Activated T-helper 1 cell treated with anti-CD3 and anti-CD28 coated beads, Interleukin-12 subunit alpha, Interleukin-12 subunit beta, Interleukin-2, Interleukin-4 antibody, amounts not matched to agents 30 ng/mL and 10 ng/mL and 1 ng/mL, durations not matched to agents 14 hours and 24 hours and 36 hours (primary cell): ENCODE data around the gene TANGO2. TPM values are rescaled to one million over a fixed set of nuclear protein-coding genes. Genes with fewer than 3 reads are reported as not detected.

Experiments
- DNase-seq: peaks from one replicate; pipeline ENCODE4 v3.0.0; 2021; ENCODE audit warnings: low spot score
- H3K27ac Mint-ChIP-seq: one replicate; pipeline ENCODE4 v1.8.0; 2021; ENCODE audit warnings: mild to moderate bottlenecking, mixed read lengths
- H3K27me3 Mint-ChIP-seq: one replicate; pipeline ENCODE4 v1.8.0; 2022; ENCODE audit warnings: mild to moderate bottlenecking, moderate library complexity, mixed read lengths; ENCODE audit not compliant: insufficient read depth
- H3K36me3 Mint-ChIP-seq: one replicate; pipeline ENCODE4 v1.8.0; 2021; ENCODE audit warnings: low read depth, mixed read lengths
- H3K4me1 Mint-ChIP-seq: one replicate; pipeline ENCODE4 v1.8.0; 2021; ENCODE audit warnings: low read depth, mixed read lengths
- H3K4me3 Mint-ChIP-seq: one replicate; pipeline ENCODE4 v1.8.0; 2021; ENCODE audit warnings: mild to moderate bottlenecking, moderate library complexity, mixed read lengths
- H3K9me3 Mint-ChIP-seq: one replicate; pipeline ENCODE4 v1.8.0; 2021; ENCODE audit warnings: mixed read lengths
- intact Hi-C: fragments of 100-400 bp; cut with micrococcal nuclease; formaldehyde crosslinking; loops from one replicate; pipeline ENCODE4 v1.15.1; 2024
- total RNA-seq: library from RNA; stranded (reverse); gene quantifications from 2 replicates; pipeline ENCODE4 v1.2.3, GENCODE V29; 2022

The TANGO2 gene
- total RNA-seq, 1 donor from 2014 or later: 29.2 TPM

DNA sequence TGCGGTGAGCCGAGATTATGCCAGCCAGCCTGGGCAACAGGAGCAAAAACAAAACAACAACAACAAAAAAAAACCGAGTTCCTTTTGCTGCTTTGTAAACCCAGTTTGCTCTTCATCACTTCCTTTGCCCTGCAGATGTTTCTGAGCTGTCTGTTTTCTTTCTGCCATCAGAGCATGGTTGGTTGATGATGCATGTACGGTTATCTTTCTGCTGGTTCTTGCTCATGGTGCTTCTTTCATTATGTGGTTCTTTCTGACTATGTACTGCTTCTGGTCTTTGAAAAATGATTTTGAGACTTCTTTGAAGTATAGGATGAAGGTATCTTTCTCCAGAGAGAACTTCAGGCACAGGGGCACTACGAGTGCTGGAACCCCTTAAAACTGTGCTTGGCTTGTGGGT is 13.2 kb downstream of the TANGO2 start:
- Mint-ChIP-seq H3K4me1 (peaks cover 4% of the 10 kb centered on the region), H3K27ac (no peak overlapping the region), H3K4me3 (no peak overlapping the region), H3K36me3 (peaks cover 6% of the 10 kb centered on the region), H3K27me3 (no peaks in the 10 kb centered on the region), H3K9me3 (no peaks in the 10 kb centered on the region)
- DNase-seq: no peak
- intact Hi-C loops: no loop called here

DNA sequence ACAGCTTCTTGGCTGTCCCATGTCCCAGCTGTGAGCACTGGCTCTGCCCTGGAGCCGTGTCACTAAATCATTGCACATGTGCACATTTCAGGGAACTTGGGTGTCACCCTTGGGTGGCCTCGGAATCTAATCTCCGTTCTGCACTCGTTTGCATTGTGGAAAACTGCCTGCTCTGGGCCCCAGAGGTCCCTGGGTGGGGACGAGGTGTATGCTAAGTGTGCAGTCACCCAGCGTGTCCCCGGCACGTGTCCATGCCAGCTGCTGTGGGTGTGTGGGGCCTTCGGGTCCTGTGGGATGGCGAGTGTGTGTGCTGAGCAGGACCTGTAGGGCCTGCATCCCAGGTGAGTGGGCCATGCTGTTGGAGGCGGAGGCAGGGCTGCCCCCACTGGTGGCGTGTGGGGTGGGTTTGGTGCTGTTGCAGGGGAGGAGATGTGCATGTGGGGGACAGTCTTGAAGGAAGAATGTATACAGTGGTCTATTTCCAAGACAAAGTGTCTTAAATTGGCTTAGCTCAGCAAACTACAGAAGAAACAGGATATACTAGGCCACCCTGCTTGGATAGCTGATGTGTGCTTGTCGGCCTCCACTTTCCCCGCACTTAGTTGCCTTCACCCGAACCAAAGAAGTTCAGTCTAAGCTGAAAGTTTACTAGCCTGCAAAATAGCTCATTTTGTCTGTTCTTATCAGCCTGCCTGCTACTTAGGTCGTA is 14.6 kb downstream of the TANGO2 start:
- Mint-ChIP-seq H3K27me3 (no peaks in the 10 kb centered on the region), H3K27ac (no peak overlapping the region), H3K4me3 (no peak overlapping the region), H3K9me3 (no peaks in the 10 kb centered on the region), H3K36me3 (peaks cover 15% of the 10 kb centered on the region), H3K4me1 (peaks cover 4% of the 10 kb centered on the region)
- intact Hi-C loops: no loop called here
- DNase-seq: no peak

DNA sequence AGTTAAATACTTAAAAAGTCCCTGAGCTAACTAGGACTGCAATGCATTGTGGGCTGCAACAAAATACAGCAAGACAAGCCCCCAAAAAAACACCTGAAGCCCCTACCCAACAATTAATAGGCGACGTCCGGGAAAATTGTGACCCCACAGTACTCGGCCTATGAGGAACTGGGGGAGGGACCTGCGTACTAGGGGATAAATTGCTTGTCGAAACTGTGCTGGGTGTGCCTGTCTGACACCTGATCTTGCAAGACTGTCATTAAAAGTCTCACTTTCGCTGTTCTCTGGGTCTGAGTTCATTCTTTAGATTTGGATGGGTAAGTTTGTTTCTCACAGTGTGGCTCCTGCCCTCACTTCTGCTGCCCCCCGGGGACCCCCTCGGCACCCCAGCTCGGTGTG is 15.2 kb downstream of the TANGO2 start:
- no peak overlapping the region for H3K4me3 Mint-ChIP-seq
- no peaks in the 10 kb centered on the region for H3K27me3 Mint-ChIP-seq
- no peak overlapping the region for H3K27ac Mint-ChIP-seq
- intact Hi-C loops: no loop called here
- no peak for DNase-seq
- H3K4me1 Mint-ChIP-seq: peaks cover 4% of the 10 kb centered on the region
- no peaks in the 10 kb centered on the region for H3K9me3 Mint-ChIP-seq
- H3K36me3 Mint-ChIP-seq: peaks cover 15% of the 10 kb centered on the region

DNA sequence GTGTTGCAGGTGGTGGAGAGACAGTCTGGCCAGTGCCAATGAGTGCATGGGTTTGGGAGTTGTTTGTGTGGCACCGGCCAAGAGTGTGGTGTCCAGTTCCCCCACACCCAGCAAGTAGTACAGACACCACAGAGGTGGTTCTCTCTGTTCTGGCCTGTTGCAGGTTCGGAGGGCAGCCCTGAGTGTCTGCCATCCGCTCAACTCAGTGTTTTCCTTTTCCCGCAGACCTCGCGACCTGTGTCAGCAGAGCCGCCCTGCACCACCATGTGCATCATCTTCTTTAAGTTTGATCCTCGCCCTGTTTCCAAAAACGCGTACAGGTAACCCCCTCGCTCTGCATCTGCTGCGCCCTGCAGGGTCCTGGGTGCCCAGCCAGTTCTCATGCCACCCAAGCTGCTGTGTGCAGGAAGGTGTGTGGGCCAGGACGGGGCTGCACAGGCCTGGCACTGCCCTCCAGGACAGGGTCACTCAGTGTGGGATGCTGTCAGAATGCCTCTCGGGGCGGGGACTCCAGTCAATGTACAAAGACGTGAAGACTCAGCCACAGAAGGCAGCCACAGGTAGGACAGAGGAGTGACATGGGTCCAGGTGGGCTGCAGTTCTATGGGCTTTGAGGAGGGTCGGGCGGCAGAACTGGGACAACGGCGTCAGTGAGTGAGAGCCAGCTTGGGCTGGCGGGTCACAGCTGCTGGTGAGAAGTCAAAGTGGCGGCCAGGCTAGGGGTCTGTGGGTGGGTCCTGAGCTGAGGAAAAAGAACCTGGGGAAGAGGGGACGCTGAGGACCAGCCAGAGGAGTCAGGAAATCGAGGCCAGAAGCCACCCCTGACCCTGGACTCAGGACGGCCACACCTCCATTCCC is 15.9 kb downstream of the TANGO2 start:
- intact Hi-C loops: no loop called here
- Mint-ChIP-seq H3K4me1 (peaks cover 4% of the 10 kb centered on the region), H3K9me3 (no peaks in the 10 kb centered on the region), H3K4me3 (no peak overlapping the region), H3K27me3 (no peaks in the 10 kb centered on the region), H3K36me3 (peaks cover 15% of the 10 kb centered on the region), H3K27ac (no peak overlapping the region)
- DNase-seq: no peak

DNA sequence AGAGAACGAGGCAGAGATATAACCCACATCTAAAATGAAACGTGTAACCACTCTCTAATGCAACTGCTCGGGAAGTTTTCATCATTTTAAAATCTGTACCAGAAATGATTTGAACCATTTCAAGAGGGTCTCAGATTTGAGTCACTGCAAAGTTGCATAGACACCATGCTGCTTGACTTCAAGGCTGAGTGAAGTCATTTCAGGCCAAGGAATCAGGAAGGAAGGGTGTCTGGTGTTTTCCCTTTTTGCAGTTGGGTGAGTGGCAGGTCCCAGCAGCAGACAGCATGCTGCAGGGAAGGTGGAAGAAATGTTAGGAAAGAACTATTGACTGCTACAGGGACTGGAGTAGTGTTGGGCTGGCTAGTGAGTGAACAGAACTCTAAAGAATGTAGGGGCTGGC is 16.5 kb downstream of the TANGO2 start:
- intact Hi-C loops: no loop called here
- Mint-ChIP-seq H3K4me1 (peaks cover 4% of the 10 kb centered on the region), H3K9me3 (no peaks in the 10 kb centered on the region), H3K4me3 (no peak overlapping the region), H3K27ac (no peak overlapping the region), H3K36me3 (peaks cover 15% of the 10 kb centered on the region), H3K27me3 (no peaks in the 10 kb centered on the region)
- DNase-seq: no peak

DNA sequence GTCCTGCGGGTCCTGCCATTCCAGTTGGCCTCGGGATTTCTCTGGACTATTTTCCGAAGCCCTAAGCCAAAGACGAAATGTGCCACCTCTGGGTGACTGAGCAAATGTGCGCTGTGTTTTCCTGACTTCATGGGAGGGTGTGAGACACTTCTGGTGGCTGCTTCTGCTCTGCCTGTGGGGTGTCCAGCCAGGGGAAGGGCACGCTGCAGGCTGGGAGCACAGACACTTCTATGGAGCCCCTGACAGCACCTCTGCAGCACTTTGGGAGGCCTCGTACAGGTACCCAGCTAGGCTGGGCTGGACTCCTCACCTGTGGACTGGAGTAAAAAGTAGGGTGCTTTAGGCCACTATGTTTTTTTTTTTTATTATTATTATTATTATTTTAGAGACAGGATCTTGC is 17.7 kb downstream of the TANGO2 start:
- Mint-ChIP-seq H3K9me3 (no peaks in the 10 kb centered on the region), H3K27ac (no peak overlapping the region), H3K4me1 (peaks cover 4% of the 10 kb centered on the region), H3K36me3 (peaks cover 19% of the 10 kb centered on the region), H3K4me3 (no peak overlapping the region), H3K27me3 (no peaks in the 10 kb centered on the region)
- intact Hi-C loops: no loop called here
- no peak for DNase-seq

DNA sequence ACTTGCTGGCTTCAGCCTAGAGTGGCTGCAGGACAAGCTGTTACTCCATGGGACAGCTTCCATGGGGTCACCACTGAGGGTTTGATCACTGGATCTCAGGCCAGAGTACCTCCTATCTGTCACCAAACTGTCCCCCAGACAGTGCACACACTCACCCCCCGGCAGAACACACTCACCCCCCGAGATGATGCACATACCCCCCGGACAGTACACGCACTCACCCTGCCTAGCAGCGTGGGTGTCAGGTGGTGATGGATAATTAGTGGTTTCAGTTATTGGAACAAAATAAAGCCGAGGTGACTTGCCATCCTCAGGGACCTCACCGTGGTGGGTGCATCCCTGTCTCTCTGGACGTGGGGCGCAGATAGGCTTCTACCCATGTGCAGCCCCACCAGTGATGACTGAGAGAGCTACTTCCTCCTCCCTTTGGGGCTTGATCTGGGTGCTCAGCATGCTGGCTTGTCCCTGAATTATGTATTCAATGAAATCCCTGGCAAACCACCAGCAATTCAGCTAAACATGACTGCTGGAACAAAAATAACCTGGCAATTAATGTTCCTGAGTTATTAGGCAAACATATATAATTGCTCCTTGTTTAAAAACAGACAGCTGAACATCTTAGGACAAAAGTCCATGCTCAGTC is 18.9 kb downstream of the TANGO2 start:
- no peak for DNase-seq
- H3K36me3 Mint-ChIP-seq: peaks cover 24% of the 10 kb centered on the region
- H3K4me1 Mint-ChIP-seq: peaks cover 4% of the 10 kb centered on the region
- no peak overlapping the region for H3K4me3 Mint-ChIP-seq
- H3K27ac Mint-ChIP-seq: no peak overlapping the region
- intact Hi-C loops: no loop called here
- H3K27me3 Mint-ChIP-seq: no peaks in the 10 kb centered on the region
- no peaks in the 10 kb centered on the region for H3K9me3 Mint-ChIP-seq

DNA sequence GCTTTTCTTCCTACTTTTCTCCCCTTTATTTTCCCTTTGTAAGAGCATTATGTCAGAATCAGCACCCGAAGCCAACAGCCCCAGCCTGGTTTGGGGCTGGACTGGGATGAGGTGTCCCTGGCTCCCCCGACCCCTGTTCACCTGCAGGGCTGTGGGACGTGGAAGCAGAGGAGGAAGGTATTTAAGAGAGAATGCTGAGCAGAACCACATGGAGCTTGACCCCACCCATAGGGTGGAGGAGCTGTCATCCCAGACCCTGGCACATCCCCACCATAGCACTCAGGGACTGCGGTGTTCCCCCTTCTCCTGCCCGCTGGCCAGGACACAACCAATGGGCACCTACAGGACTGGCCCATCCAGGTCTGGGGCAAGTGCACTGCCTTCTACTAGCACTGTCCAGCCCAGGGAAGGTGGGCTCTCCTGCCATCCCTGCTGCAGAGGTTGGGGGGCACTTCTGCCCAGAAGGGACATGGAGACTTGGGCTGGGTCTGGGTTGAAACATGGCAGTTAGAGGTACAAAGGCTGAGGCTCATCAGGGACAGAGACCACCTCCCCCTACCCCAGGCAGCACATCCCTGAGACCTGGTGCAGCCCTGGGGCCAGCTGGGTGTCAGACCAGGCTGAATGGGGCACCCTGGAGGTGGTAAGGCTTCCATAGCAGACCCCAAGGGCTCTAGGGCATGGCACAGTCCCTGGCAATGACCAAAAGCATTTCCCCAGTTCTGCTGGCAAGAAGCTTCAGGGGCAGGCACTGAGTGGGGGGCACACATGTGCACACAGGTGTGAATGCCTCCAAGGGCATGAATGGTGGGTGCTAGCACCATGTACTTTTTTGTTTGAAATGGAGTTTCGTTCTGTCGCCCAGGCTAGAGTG is 19.7 kb downstream of the TANGO2 start:
- Mint-ChIP-seq H3K27me3 (no peaks in the 10 kb centered on the region), H3K9me3 (no peaks in the 10 kb centered on the region), H3K36me3 (peaks cover 24% of the 10 kb centered on the region), H3K27ac (no peak overlapping the region), H3K4me3 (no peak overlapping the region), H3K4me1 (peaks cover 4% of the 10 kb centered on the region)
- intact Hi-C loops: no loop called here
- no peak for DNase-seq

DNA sequence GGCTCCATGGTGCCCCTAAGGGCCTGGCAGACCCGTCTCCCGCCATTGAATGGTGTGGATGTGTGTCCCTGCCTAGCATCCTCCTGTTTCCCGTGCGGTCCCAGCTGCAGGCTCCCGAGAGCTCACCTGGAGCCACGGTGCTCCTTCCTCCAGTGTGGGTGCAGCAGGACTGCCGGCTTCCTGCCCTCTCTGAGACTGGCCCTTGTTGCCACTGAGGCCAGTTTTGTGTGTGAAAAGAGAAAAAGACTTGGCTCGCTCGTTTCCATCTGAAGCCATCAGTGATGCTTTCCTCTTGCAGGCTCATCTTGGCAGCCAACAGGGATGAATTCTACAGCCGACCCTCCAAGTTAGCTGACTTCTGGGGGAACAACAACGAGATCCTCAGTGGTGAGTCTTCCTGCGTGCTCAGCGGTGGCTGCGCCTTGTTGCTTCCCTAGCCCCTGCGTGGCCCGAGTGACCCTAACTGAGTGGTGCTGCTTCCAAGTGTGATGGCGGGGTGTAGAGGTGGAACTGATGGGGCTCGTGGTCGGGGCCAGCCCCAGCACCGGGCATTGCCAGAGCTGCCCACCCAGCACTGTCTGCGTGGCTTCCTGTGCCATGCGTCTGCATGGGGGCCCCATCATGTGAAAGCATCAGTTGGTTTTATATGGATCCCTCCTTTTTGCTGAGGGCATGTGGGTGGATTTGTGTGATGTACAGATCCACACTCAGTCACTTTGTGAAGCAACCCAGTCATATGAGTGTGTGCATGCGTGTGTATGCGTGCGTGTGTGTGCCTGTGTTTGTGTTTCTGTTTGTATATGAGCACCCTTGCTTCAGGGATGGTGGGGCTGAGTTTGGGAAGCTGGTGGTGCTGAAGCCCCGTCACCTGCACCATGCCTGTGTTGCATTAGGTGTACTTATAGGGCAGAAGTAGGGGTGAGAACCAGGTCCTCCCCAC is 22.4 kb downstream of the TANGO2 start:
- Mint-ChIP-seq H3K36me3 (peaks cover 37% of the 10 kb centered on the region), H3K27ac (no peak overlapping the region), H3K4me3 (no peak overlapping the region), H3K27me3 (no peaks in the 10 kb centered on the region), H3K4me1 (no peaks in the 10 kb centered on the region), H3K9me3 (peaks cover 8% of the 10 kb centered on the region)
- intact Hi-C loops: no loop called here
- no peak for DNase-seq

DNA sequence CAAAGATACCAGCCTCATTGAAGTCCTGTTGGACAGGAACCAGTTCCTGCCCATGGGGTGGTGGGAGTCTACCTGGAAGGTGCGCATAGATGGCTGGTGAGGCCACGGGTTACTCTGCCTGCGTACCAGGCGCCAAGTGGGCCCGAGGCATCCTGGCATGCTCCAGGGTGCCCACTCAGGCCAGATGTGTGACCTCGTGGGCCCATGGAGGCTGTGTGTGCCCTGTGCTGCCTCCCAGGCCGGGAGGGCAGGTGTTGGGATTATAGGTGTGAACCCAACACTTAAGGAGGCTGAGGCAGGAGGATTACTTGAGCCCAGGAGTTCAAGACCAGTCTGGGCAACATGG is 23.1 kb downstream of the TANGO2 start:
- H3K4me3 Mint-ChIP-seq: no peak overlapping the region
- intact Hi-C loops: no loop called here
- H3K27ac Mint-ChIP-seq: no peak overlapping the region
- no peaks in the 10 kb centered on the region for H3K27me3 Mint-ChIP-seq
- peaks cover 13% of the 10 kb centered on the region for H3K9me3 Mint-ChIP-seq
- H3K36me3 Mint-ChIP-seq: peaks cover 41% of the 10 kb centered on the region
- DNase-seq: no peak
- H3K4me1 Mint-ChIP-seq: no peaks in the 10 kb centered on the region

DNA sequence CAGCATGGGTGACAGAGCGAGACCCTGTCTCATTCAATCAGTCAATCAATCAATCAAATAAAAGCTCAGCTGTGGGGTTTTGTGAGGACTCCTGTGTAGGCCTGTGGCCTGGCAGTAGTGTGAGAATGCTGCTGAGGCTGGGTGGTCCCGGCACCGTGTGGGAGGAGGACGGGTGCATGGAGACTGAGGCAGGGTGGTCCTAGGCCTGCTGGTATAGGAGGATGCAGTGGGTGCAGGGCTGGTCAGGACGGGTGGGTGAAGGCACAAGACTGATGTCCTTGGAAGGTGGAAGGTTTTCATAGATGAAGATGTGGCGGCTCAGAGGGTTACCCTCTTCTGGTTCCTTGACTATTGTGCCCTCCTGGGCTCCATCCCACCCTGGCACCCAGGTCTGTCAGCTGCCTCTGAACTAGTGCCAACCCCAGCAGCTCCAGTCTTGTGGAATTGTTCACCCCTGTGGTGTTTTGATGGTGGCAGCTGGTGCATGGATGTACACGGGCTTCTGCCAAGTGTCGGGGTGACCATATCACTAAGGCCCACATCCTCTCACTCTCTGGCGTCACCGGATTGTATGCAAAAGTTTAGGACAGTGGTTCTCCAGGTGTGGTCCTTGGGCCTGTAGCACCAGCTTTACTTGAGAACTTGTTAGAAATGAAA is 23.7 kb downstream of the TANGO2 start:
- Mint-ChIP-seq H3K9me3 (peaks cover 16% of the 10 kb centered on the region), H3K27me3 (no peaks in the 10 kb centered on the region), H3K36me3 (peaks cover 44% of the 10 kb centered on the region), H3K4me3 (no peak overlapping the region), H3K27ac (no peak overlapping the region), H3K4me1 (no peaks in the 10 kb centered on the region)
- intact Hi-C loops: no loop called here
- DNase-seq: no peak
